GM04503 (cell line): Measurements from ENCODE around the gene D2HGDH.
"Not testable (repeated sequence)": the region's sequence is repeated elsewhere in the genome, so short reads cannot be mapped to it uniquely, and the experiment has no call there.

Experiments used
- DNase-seq: peaks from one replicate; pipeline ENCODE4 v3.0.0-alpha.2; 2012; ENCODE audit warnings: low read depth

Gene D2HGDH

DNA sequence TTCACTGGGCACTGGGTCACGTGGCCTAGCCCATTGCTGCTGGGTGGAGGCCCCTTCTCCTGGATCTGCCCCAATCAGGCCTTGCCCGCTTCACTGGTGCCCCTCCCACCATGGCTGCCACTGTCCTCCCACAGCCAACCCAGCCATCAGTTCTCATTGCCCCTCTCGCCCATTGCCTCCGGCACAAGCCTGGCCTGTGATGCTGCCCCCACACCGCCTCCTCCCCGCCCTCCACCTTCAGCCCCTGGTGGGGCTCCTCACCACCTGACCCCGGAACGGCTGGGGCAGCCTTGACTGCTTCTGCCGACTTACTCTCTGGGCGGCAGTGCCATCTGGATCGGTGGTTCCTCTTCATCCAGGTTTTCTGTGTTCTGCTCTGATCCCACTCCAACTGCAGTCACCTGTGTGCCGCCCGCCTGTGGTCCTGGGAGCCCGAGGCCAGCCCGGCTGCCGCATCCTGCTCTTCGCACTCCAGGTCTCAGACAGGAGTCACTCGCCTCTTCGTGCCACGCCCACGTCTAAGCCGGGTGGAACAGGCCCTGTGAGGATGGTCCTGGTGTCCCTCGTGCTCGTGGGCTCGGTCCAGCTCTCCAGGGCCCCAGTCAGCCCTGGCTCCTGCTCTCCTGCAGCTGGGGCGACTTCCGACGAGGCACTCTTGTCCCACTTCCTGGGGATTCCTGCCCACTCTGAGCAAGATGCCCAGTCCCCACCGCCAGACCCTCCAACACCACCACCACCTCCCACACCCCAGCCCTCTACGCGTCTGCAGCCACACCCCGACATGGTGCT, 14.2 kb downstream of the D2HGDH start:
- no peak for DNase-seq

DNA sequence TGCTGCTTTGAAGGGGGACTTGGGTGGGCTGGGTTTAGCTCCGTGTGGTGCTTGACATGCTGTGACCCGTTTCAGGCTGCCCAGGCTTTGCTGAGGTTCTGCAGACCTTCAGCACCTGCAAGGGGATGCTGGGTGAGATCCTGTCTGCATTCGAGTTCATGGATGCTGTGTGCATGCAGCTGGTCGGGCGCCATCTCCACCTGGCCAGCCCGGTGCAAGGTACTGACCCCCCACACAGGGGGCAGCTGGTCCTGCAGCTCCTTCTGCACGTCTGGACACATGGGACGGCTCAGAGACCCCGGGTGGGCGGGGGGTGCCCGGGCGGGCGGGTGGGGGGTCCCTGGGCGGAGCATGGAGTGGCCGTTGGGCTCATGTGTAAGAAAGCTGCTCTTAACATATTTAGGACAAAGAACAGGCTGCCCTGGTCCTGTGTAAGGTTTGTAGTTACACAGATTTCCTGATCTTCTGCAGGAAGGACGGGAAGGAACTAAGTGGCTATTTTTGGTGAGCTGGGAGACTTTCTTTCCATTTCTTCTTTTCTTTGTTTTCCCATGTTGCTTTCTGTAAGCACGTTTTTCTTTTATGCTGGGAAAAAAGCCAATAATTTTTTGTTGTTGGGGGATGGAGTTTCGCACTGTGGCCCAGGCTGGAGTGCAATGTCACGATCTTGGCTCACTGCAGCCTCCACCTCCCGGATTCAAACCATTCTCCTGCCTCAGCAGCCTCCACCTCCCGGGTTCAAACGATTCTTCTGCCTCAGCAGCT, 15.8 kb downstream of the D2HGDH start:
- no peak for DNase-seq

- no peak for DNase-seq
Observed at GRCh38 chr2:241751152-241751551, 16.7 kb downstream of the D2HGDH start.

- DNase-seq, result no peak
Observed at GRCh38 chr2:241751776-241752175, 17.3 kb downstream of the D2HGDH start.

DNA sequence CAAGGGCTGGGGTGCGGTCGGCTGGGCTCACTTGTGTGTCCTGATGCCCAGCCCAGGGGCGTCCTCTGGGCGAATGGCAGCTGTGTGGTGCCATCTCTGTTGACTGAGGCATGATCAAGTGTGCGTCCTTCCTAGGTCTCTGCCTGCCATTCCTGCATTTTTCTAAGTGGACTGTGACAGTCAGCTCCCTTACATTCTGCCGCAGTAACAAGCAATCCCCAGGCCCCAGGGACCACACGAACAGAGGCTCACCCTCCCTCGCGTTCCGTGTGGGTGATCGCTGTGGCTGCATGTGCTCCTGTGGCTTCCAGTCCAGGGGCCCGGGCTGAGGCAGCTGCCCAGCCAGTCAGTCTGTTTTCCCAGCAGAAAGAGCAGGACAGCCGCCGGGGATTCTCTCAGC, 17.8 kb downstream of the D2HGDH start:
- DNase-seq, result no peak

GRCh38 chr2:241752689-241753276, 18.4 kb downstream of the D2HGDH start:
- no peak for DNase-seq

- no peak for DNase-seq
Observed at GRCh38 chr2:241753493-241753892, 19.1 kb downstream of the D2HGDH start.

DNA sequence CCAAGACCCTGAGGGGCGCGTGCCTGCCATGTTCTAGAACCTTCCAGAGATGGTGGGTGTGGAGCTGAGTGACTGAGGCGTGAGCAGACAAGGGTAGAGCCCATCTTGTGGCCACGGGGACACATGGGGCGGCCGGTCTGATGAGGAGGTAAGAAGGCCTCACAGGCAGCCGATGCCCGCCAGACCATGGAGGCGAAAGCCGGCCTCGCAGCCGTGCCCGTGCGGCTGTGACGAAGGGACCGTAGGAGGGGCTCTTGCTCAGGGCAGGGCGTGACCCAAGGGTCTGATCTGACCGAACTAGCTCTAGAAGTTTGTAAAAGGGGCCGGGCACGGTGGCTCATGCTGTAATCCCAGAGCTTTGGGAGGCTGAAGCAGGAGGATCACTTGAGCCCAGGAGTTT, 19.6 kb downstream of the D2HGDH start:
- no peak for DNase-seq

DNA sequence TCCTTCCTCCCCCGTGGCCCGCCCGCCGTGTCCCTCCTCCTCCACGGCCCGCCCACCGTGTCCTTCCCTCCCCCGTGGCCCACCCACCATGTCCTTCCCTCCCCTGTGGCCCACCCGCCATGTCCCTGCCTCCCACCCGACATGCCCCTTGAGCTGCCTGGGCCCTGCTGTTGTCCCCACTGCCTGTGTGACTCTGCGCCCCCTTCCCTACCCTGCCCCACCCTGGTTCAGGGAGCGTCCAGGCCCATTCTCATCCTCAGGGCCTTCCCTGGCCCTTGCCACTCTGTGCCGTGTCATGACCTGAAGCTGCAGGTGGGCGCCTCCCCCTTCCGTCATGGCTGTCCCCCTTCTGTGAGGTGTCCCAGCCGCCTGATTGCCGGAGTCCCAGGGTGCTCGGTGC, 20.7 kb downstream of the D2HGDH start:
- DNase-seq, result no peak

- DNase-seq, result no peak
Observed at GRCh38 chr2:241755777-241756176, 21.3 kb downstream of the D2HGDH start.

DNA sequence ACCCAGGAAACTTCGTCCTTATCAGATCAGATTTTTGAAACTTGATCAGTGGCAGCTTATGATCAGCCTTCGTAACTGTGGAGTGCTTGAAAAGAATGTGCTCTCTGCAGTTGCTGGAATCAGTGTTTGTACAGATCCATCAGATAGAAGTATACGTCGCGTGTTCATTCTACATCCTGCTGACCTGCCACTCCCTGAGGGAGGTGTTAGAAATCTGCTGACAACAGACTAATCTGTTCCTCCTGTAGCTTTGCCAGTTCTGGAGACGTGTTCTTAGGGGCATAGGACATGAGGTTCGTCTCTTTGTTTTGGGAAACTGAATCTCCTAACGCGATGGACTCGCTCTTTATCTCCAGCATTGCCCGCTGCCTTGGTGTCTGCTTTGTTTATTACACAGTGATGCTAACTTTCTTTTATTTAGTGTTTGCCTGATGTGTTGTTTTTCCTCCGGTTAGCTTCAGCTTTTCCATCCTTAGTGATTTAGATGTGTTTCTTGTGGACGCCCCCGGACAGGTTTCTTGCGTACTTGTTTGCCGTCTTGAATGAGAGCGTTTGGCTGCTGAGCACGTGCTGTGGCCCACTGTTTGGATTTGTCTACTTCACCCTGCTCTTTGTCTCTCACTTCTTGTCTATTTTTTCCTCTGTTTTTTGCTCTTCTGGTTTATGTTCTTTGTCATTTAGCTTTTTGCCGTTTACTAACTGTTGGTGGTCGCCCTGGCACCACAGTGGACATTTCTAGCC, 24.8 kb downstream of the D2HGDH start:
- DNase-seq, result no peak

GRCh38 chr2:241759893-241760292, 25.5 kb downstream of the D2HGDH start:
- DNase-seq, result not testable (repeated sequence)

DNA sequence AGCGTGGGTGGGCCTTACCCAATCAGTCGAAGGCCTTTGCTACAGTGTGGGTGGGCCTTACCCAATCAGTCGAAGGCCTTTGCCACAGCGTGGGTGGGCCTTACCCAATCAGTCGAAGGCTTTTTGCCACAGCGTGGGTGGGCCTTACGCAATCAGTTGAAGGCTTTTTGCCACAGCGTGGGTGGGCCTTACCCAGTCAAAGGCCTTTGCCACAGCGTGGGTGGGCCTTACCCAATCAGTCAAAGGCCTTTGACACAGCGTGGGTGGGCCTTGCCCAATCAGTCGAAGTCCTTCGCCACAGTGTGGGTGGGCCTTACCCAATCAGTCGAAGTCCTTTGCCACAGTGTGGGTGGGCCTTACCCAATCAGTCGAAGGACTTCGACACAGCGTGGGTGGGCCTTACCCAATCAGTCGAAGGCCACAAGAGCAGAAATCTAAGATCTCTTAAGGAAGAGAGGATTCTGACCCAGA, 25.9 kb downstream of the D2HGDH start:
- DNase-seq, result no peak

GRCh38 chr2:241762321-241762932, 28.0 kb downstream of the D2HGDH start:
- DNase-seq, result no peak

- no peak for DNase-seq
Observed at GRCh38 chr2:241762933-241763369, 28.5 kb downstream of the D2HGDH start.

DNA sequence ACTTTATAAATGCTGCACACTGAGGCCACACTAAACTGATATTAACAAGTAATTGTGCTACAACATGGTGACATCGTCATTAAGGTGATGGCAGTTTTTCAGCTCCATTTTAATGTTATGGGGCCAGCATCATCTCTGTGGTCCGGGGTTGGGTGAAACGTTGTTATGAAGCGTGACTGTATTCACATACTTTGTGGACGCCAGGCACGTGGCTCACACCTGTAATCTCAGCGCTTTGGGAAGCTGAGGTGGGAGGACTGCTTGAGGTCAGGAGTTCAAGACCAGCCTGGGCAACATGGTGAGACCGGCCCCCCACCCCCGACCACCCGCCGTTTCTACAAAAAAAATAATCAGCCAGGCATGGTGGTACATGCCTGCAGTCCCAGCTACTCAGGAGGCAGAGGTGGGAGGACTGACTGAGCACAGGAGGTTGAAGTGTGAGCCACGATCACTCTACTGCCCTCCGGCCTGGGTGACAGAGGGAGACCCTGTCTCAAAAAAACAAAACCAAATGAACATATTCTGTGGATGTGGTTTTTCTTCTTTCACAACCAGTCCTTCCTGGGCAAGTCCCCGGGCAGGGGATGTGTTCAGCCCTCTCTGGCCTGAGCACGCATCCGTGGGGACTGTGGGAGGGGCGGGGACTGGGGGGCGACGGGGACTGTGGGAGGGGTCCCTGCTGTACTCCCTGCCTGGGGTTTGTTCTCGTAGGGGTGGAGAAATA, 29.3 kb downstream of the D2HGDH start:
- no peak for DNase-seq

DNA sequence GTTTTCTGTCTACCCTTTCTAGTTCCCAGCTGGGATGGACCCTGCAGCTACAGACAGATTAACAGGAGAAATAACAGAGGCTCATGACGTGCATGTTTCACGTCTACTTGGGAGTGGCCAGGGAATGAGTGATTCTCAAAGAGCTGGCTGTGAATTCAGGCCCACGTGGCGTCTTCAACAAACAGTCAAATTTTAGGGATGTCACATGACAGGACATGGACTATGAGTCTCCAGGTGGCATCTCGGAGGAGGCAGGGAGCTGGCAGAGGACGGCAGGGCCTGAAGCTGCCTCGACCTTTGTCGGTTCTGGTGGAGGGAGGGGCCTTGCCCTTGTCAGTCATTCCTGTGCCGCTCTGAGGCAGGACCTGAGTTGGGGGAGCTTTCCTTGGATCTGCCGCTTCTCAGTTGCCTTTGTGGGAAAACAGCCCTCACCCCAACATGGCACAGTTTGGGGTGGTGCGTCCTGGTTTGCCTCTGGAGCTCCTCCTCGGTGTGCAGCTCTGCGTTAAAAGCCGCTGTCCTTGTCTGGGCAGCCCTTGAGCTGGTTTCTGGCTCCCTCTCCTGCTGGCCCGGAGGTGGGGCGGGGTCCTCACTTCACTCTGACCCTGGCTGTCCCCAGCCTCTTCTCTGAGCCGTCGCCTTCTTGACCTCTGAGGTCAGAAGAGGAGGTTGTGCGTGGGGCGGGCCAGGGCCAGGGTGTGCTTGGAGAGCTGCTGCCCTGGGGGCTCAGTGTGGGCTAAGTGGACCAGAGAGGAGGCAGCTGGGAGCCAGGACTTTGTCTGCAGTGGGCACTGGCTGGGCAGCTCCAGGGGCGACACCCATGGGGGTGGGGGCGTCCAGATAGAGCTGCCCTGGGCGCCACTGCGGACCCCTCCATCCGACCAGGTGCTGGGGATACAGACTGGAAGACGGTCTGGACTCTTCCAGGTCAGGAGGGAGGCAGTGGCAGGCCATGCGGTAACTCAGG, 30.1 kb downstream of the D2HGDH start:
- no peak for DNase-seq

GRCh38 chr2:241767464-241768250, 33.2 kb downstream of the D2HGDH start:
- DNase-seq, result no peak

- DNase-seq, result no peak
Observed at GRCh38 chr2:241768251-241768711, 33.9 kb downstream of the D2HGDH start.
